ENCODE results near the gene PRKAR1B.

Gene PRKAR1B

GRCh38 chr7:623464-623863 lies 103.6 kb downstream of the PRKAR1B start:
- no peaks in the 10 kb centered on the region for H3K36me3 ChIP-seq
- no peak overlapping the region for H3K4me3 ChIP-seq (ENCODE audit: low read depth in 1 of 2, low read length in 1 of 2)
- peaks cover 12% of the 10 kb centered on the region for H3K9me3 ChIP-seq
- H3K4me1 ChIP-seq (ENCODE audit: control insufficient read depth in 1 of 2, insufficient read depth in 1 of 2, low read depth in 1 of 2, low read length in 1 of 2), result peaks cover 6 to 7% of the 10 kb centered on the region in 2 experiments
- TF ChIP-seq, protein P1, sequence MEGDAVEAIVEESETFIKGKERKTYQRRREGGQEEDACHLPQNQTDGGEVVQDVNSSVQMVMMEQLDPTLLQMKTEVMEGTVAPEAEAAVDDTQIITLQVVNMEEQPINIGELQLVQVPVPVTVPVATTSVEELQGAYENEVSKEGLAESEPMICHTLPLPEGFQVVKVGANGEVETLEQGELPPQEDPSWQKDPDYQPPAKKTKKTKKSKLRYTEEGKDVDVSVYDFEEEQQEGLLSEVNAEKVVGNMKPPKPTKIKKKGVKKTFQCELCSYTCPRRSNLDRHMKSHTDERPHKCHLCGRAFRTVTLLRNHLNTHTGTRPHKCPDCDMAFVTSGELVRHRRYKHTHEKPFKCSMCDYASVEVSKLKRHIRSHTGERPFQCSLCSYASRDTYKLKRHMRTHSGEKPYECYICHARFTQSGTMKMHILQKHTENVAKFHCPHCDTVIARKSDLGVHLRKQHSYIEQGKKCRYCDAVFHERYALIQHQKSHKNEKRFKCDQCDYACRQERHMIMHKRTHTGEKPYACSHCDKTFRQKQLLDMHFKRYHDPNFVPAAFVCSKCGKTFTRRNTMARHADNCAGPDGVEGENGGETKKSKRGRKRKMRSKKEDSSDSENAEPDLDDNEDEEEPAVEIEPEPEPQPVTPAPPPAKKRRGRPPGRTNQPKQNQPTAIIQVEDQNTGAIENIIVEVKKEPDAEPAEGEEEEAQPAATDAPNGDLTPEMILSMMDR (IDR thresholded peaks at IDR 0.05), result no peak
- no peaks in the 10 kb centered on the region for H3K27me3 ChIP-seq
- no peak overlapping the region for H3K27ac ChIP-seq

DNA sequence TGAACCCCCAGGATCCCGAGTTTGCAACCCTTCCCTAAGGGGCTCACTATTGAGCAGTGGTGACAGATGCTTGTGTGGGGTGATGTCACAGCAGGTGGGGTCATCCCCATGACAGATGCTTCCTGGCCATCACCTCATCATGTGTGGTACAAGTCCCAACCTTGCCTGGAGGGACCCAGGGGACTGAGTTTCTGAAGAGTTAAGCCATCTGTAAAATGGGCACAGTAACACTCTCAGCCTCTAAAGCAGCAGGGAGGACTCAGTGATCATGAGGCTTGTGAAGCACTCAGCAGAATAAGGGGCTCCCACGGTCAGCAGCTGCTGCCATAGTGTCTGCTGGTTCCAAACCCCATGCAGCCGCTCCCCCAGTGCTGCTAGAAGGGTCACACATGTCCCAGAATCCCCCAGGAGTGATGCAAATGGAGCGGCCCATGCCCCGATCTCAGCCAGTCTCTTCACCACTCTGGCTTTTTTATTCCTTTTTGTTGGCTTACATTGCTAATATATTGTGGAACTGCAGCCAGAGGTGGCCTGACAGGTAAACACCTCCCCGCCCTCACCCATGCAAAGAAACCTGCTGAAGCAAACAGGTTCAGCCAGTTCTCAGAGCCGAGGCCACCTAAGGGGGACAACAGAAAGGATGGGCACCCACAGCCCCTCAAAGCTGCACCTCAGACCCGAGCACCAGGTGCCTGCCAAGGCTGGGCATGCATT lies 105.4 kb downstream of the PRKAR1B start:
- H3K36me3 ChIP-seq, result no peaks in the 10 kb centered on the region
- H3K4me1 ChIP-seq (ENCODE audit: control insufficient read depth in 1 of 2, insufficient read depth in 1 of 2, low read depth in 1 of 2, low read length in 1 of 2), result peaks cover 20 to 21% of the 10 kb centered on the region in 2 experiments
- H3K27me3 ChIP-seq, result no peaks in the 10 kb centered on the region
- H3K27ac ChIP-seq, result no peak overlapping the region
- peaks cover 12% of the 10 kb centered on the region for H3K9me3 ChIP-seq
- TF ChIP-seq, protein P1 (IDR thresholded peaks at IDR 0.05), result no peak
- no peak overlapping the region for H3K4me3 ChIP-seq (ENCODE audit: low read depth in 1 of 2, low read length in 1 of 2)

DNA sequence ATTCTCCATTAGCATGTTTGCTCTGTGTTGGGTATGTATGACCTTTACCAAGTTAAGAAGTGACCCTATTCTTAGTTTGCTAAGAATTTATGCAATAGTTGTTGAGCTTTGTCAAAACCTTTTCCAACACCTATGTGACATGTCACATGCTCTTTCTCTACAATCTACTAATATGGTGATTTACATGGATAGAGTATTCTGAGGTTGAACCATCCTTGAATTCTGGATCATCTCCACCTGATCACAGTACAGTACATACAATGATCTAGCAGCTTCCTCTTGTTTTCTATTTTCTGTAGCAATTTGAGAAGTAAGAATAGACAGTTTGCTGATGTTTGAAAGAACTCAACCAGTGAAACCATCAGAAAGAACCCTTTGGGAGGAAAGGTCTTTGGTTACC lies 106.2 kb downstream of the PRKAR1B start:
- TF ChIP-seq, protein P1 (IDR thresholded peaks at IDR 0.05), result no peak
- Histone ChIP-seq H3K4me1 (ENCODE audit: control insufficient read depth in 1 of 2, insufficient read depth in 1 of 2, low read depth in 1 of 2, low read length in 1 of 2) (peaks cover 20 to 21% of the 10 kb centered on the region in 2 experiments), H3K27ac (no peak overlapping the region), H3K27me3 (no peaks in the 10 kb centered on the region), H3K9me3 (peaks cover 12% of the 10 kb centered on the region), H3K4me3 (ENCODE audit: low read depth in 1 of 2, low read length in 1 of 2) (no peak overlapping the region), H3K36me3 (no peaks in the 10 kb centered on the region)

- TF ChIP-seq, protein P1 (IDR thresholded peaks at IDR 0.05), result no peak
- peaks cover 20 to 21% of the 10 kb centered on the region in 2 experiments for H3K4me1 ChIP-seq (ENCODE audit: control insufficient read depth in 1 of 2, insufficient read depth in 1 of 2, low read depth in 1 of 2, low read length in 1 of 2)
- no peak overlapping the region for H3K27ac ChIP-seq
- H3K4me3 ChIP-seq (ENCODE audit: low read depth in 1 of 2, low read length in 1 of 2), result no peak overlapping the region
- H3K27me3 ChIP-seq, result no peaks in the 10 kb centered on the region
- H3K9me3 ChIP-seq, result peaks cover 12% of the 10 kb centered on the region
- no peaks in the 10 kb centered on the region for H3K36me3 ChIP-seq
Measured at GRCh38 chr7:620056-620455, 107.0 kb downstream of the PRKAR1B start.

DNA sequence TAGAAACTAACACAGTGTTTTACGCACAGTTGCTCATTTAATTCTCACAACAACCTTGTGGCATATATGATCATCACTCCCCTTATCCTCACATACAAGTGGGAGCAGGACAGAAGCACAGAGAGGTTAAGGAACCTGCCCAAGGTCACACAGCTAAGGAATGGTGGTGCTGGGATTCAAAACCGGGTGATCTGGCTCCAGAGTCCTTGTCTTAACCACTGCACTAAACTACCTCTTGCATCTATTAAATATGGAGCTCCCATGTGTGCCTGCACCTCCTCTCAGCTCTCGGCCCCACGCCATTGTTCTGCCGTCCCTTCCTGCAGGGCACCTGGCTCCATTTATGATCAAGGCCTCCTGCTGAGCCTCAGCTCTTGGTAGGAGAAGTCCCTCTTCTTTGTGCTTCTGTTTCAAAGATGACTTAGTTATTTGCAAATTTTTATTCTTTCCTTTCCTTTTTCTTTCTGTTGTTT lies 107.7 kb downstream of the PRKAR1B start:
- no peak overlapping the region for H3K4me3 ChIP-seq (ENCODE audit: low read depth in 1 of 2, low read length in 1 of 2)
- H3K9me3 ChIP-seq, result peaks cover 12% of the 10 kb centered on the region
- no peaks in the 10 kb centered on the region for H3K27me3 ChIP-seq
- no peaks in the 10 kb centered on the region for H3K36me3 ChIP-seq
- no peak overlapping the region for H3K27ac ChIP-seq
- peaks cover 20 to 21% of the 10 kb centered on the region in 2 experiments for H3K4me1 ChIP-seq (ENCODE audit: control insufficient read depth in 1 of 2, insufficient read depth in 1 of 2, low read depth in 1 of 2, low read length in 1 of 2)
- TF ChIP-seq, protein P1 (IDR thresholded peaks at IDR 0.05), result no peak

Measured in neutrophil (primary cell).